Kidney epithelial cell (primary cell): ENCODE data around the gene CCDC85C. TPM values are rescaled to one million over a fixed set of nuclear protein-coding genes. Genes with fewer than 3 reads are reported as not detected.

Experiments used
- DNase-seq: peaks from one replicate; pipeline ENCODE4 v3.0.0-alpha.2; 2010; ENCODE audit warnings: low read depth
- H3K27me3 ChIP-seq: 2 replicates; pipeline ENCODE4 v1.6.0; 2011; ENCODE audit warnings: low read length; ENCODE audit not compliant: control insufficient read depth, insufficient read depth
- H3K36me3 ChIP-seq: 2 replicates; pipeline ENCODE4 v1.5.1; 2011; ENCODE audit warnings: low read length; ENCODE audit not compliant: control insufficient read depth, insufficient read depth
- H3K4me3 ChIP-seq: 2 replicates; pipeline ENCODE4 v1.5.1; 2011; ENCODE audit warnings: low read depth, mild to moderate bottlenecking, control low read depth, low read length
- CTCF ChIP-seq: IDR thresholded peaks from 2 replicates; pipeline ENCODE4 v1.5.1; 2011; ENCODE audit warnings: mild to moderate bottlenecking, moderate library complexity, low read length, control low read depth, inconsistent platforms; ENCODE audit not compliant: insufficient read depth, poor library complexity, severe bottlenecking
- total RNA-seq: library from RNA; depleted of rRNA; stranded (reverse); fragments of >200 nt; gene quantifications from 2 replicates; pipeline ENCODE4 v1.2.3, GENCODE V29; 2015

CCDC85C gene
- total RNA-seq, 1 donor from 2014 or later, result 32.4 TPM

- TF ChIP-seq CTCF, result no peak
- H3K27me3 ChIP-seq, result no peaks in the 10 kb centered on the region
- no peak for DNase-seq
- no peak overlapping the region for H3K4me3 ChIP-seq
- no peaks in the 10 kb centered on the region for H3K36me3 ChIP-seq
These were observed 9.8 kb downstream of the CCDC85C start for GRCh38 chr14:99593971-99594841.

- no peaks in the 10 kb centered on the region for H3K27me3 ChIP-seq
- no peak for DNase-seq
- no peak overlapping the region for H3K4me3 ChIP-seq
- H3K36me3 ChIP-seq, result no peaks in the 10 kb centered on the region
- TF ChIP-seq CTCF, result no peak
These were observed 10.9 kb downstream of the CCDC85C start for GRCh38 chr14:99592933-99593753.

DNA sequence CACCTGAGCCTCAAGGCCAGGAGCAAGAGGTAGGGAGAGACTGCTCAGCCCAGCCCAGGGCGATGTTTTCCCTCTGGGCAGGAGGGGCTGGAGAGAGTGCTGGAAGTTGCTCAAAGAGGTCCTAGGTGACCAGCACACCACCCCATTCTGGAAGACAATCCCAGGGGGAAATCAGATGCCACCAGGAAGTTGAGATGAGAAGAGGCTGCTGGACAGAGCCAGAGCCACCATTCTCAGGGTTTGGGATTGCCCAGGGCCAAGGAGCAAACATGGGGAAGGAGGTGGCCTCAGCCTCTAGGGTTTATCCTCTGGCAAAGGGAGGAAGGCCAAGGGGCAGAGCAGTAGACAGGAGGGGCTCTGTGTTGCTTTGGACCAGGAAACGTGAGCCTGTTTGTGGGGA, 11.6 kb downstream of the CCDC85C start:
- TF ChIP-seq CTCF, result no peak
- DNase-seq, result no peak
- H3K36me3 ChIP-seq, result no peaks in the 10 kb centered on the region
- no peak overlapping the region for H3K4me3 ChIP-seq
- H3K27me3 ChIP-seq, result no peaks in the 10 kb centered on the region

DNA sequence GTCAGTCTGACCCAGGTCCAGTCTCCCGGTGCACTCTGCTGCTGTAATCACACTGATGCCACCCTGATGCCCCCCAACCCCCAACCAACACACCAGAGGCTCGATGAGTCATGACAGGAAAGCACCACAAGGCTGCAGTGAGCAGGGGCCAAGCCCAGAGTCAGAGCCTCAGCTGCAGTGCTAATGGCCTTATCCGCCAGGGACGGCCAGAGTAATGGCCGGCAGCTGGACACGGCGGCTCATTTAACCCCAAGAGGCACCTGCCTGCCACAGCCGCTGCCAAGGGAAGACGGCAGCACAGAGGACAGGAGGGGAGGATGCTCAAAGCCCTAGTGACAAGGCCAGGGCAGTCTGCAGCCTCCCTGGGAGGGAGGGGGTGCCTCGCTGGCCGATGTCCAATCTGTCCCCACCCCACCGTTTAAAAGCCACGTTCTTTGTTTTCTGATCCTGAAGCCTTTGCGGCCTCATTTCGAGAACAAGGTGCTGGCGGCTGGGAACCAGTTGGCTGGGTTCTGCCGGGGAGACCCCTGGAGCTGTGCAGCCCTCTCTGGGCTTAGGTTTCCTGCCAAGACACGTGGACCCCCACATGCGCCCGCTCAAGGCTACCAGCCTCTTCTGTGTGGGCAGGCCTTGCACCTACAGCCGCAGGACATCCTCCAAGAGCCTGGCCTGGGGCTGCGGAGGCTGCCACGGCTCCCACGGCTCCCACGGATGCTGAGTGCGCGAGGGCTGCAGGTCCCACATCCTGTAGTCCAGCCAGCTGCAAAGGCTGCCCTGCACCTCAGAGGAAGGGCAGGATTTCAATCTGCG, 13.1 kb downstream of the CCDC85C start:
- no peak for TF ChIP-seq CTCF
- DNase-seq, result no peak
- Histone ChIP-seq H3K36me3 (no peaks in the 10 kb centered on the region), H3K4me3 (no peak overlapping the region), H3K27me3 (no peaks in the 10 kb centered on the region)

DNA sequence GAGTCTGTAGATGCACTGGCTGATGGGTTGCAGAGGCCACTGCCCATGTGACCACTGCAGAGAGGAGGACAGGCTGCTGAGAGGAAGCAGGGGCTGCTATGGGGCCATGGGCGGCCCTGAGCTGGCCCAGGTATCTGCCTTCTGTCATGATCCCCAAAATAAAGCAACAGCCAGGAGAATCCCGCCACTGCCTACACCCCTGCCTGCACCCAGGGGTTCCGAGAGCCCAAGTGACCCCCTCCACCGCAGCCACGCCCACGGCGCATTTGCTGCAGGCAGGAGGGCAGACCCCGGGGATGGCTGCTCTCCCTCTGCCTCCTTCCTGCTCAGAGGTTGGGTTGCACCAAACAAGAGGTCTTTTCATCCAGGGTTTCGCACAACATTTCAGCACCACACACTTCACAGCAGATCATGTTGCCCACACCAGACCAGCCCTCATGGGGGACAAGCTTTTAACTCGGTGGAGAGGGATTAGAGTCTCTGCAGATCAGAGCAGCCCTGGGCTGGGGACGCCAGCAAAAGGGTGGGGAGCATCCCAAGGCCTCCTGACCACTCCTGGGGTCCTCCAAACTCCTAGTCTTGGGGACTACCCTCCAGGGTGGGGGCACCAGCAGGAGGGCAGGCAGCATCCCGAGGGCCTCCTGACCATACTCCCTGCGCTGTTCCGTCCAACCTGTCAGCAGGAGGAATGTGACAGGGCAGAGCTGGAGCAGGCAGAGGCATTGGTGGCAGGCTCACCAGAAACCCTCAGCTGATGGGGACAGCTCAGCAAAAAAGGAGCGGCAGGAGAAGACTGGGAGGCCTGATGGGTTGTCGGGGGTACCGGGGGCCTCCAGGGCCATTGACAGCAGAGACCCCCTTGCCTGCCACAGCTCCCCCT, 14.1 kb downstream of the CCDC85C start:
- H3K4me3 ChIP-seq, result no peak overlapping the region
- no peak for TF ChIP-seq CTCF
- no peaks in the 10 kb centered on the region for H3K36me3 ChIP-seq
- H3K27me3 ChIP-seq, result no peaks in the 10 kb centered on the region
- DNase-seq, result no peak
